IMR-90 (cell line): ENCODE data around the gene PDRG1. TPM values are rescaled to one million over a fixed set of nuclear protein-coding genes. Genes with fewer than 3 reads are reported as not detected.

ENCODE experiments used
- ATAC-seq: fragments of 200-7000 bp; cut with Tn5 transposase; 2 replicates; pipeline ENCODE4 v1.9.1; 2020; ENCODE audit warnings: low read depth, mild to moderate bottlenecking, moderate library complexity
- BruUV-seq: library from RNA; stranded (reverse); fragments of 400-500 nt; replicated peaks from 2 replicates; lab custom pipeline; 2021; lab: Mats Ljungman, UMichigan
- CTCF ChIA-PET: fragments of 300-600 bp; formaldehyde crosslinking; extraction: SDS; loops from one replicate; lab custom pipeline; 2021; ENCODE audit warnings: antibody characterized with exemption; lab: Yijun Ruan, JAX
- POLR2A ChIA-PET: fragments of 300-600 bp; sonication (Branson Sonifier 250); formaldehyde crosslinking; loops from one replicate; lab custom pipeline; 2022; ENCODE audit warnings: antibody characterized with exemption; ENCODE audit not compliant: unreplicated experiment; lab: Charles Lee
- DNase-seq: peaks from one replicate; pipeline ENCODE4 v3.0.0; 2013
- H2AFZ ChIP-seq: replicated peaks from 2 replicates; pipeline ENCODE3; 2013; ENCODE audit warnings: low read length, mild to moderate bottlenecking; ENCODE audit not compliant: poor library complexity
- H2AK5ac ChIP-seq: 2 replicates; pipeline ENCODE4 v1.6.1; 2013; ENCODE audit warnings: low read depth, low read length, inconsistent platforms
- H2AK9ac ChIP-seq: replicated peaks from 2 replicates; pipeline ENCODE3; 2013; ENCODE audit warnings: mild to moderate bottlenecking, low read depth, low read length, moderate library complexity; ENCODE audit not compliant: poor library complexity
- H2BK120ac ChIP-seq: 2 replicates; pipeline ENCODE4 v1.6.1; 2013; ENCODE audit warnings: low read depth, low read length, inconsistent platforms
- H2BK15ac ChIP-seq: 3 replicates; pipeline ENCODE4 v1.6.1; 2013; ENCODE audit warnings: low read depth, low read length, inconsistent platforms
- H2BK20ac ChIP-seq: 2 replicates; pipeline ENCODE4 v1.6.1; 2013; ENCODE audit warnings: low read depth, mild to moderate bottlenecking, inconsistent platforms, low read length, moderate library complexity
- H2BK5ac ChIP-seq: 2 replicates; pipeline ENCODE4 v1.6.1; 2013; ENCODE audit warnings: mild to moderate bottlenecking, low read depth, low read length, inconsistent platforms; ENCODE audit not compliant: poor library complexity, severe bottlenecking
- H3K14ac ChIP-seq: replicated peaks from 2 replicates; pipeline ENCODE4 v1.6.1; 2013; ENCODE audit warnings: low read depth, low read length, inconsistent platforms
- H3K18ac ChIP-seq: 2 replicates; pipeline ENCODE4 v1.6.1; 2013; ENCODE audit warnings: low read depth, low read length, control low read depth
- H3K23ac ChIP-seq: 2 replicates; pipeline ENCODE4 v1.6.1; 2013; ENCODE audit warnings: low read depth, low read length, inconsistent platforms
- H3K27ac ChIP-seq: 2 replicates; pipeline ENCODE4 v1.5.1; 2013; ENCODE audit warnings: mild to moderate bottlenecking, control low read depth, low read length; ENCODE audit not compliant: insufficient read depth
- H3K27me3 ChIP-seq: 2 replicates; pipeline ENCODE4 v1.6.1; 2013; ENCODE audit warnings: low read length; ENCODE audit not compliant: control insufficient read depth, insufficient read depth
- H3K36me3 ChIP-seq: 2 replicates; pipeline ENCODE4 v1.6.1; 2013; ENCODE audit warnings: low read length, mixed read lengths; ENCODE audit not compliant: control insufficient read depth, insufficient read depth
- H3K4ac ChIP-seq: 2 replicates; pipeline ENCODE4 v1.6.1; 2013; ENCODE audit warnings: low read depth, low read length, inconsistent platforms
- H3K4me1 ChIP-seq: 2 replicates; pipeline ENCODE4 v1.6.1; 2013; ENCODE audit warnings: low read length, mixed read lengths; ENCODE audit not compliant: control insufficient read depth, insufficient read depth
- H3K4me2 ChIP-seq: 2 replicates; pipeline ENCODE4 v1.6.1; 2013; ENCODE audit warnings: low read depth, mild to moderate bottlenecking, control low read depth, low read length, moderate library complexity
- H3K4me3 ChIP-seq: 2 replicates; pipeline ENCODE4 v1.5.1; 2013; ENCODE audit warnings: low read depth, mild to moderate bottlenecking, control low read depth, low read length, moderate library complexity; ENCODE audit not compliant: insufficient read depth
- H3K56ac ChIP-seq: 2 replicates; pipeline ENCODE4 v1.6.1; 2013; ENCODE audit warnings: low read length, inconsistent platforms; ENCODE audit not compliant: insufficient read depth; ENCODE audit errors: extremely low read depth
- H3K79me1 ChIP-seq, 2 experiments: 2 replicates each; pipeline ENCODE4 v1.6.1; 2013; ENCODE audit warnings: low read length in 2 of 2, inconsistent platforms in 1 of 2, low read depth in 1 of 2
- H3K9ac ChIP-seq: 2 replicates; pipeline ENCODE4 v1.6.1; 2013; ENCODE audit warnings: low read depth, low read length, control low read depth
- H3K9me1 ChIP-seq: 2 replicates; pipeline ENCODE4 v1.6.1; 2013; ENCODE audit warnings: low read length, inconsistent platforms; ENCODE audit not compliant: insufficient read depth
- H3K9me3 ChIP-seq: 2 replicates; pipeline ENCODE4 v1.6.1; 2013; ENCODE audit warnings: low read length; ENCODE audit not compliant: control insufficient read depth, insufficient read depth
- H4K20me1 ChIP-seq: 2 replicates; pipeline ENCODE4 v1.6.1; 2013; ENCODE audit warnings: low read length, inconsistent platforms; ENCODE audit not compliant: insufficient read depth
- H4K5ac ChIP-seq: 2 replicates; pipeline ENCODE4 v1.6.1; 2013; ENCODE audit warnings: mild to moderate bottlenecking, low read depth, low read length, control low read depth
- H4K8ac ChIP-seq, 2 experiments: 2 replicates each; pipeline ENCODE4 v1.6.1; 2013; ENCODE audit warnings: low read depth in 2 of 2, low read length in 2 of 2, control low read depth in 1 of 2, inconsistent platforms in 1 of 2
- H4K91ac ChIP-seq: 2 replicates; pipeline ENCODE4 v1.6.1; 2013; ENCODE audit warnings: low read depth, low read length, inconsistent platforms; ENCODE audit not compliant: insufficient read depth
- BHLHE40 ChIP-seq: fragments of 150-350 bp; IDR thresholded peaks from 2 replicates; pipeline ENCODE4 v1.6.1; 2016; ENCODE audit warnings: mild to moderate bottlenecking, low read depth, low read length
- CEBPB ChIP-seq: IDR thresholded peaks from 2 replicates; pipeline ENCODE4 v1.6.1; 2012; ENCODE audit warnings: low read depth, low read length, improper control_type of control experiment
- CHD1 ChIP-seq: IDR thresholded peaks from 2 replicates; pipeline ENCODE4 v1.6.1; 2012; ENCODE audit warnings: low read depth, low read length, improper control_type of control experiment
- FOS ChIP-seq: fragments of 150-350 bp; IDR thresholded peaks from 2 replicates; pipeline ENCODE4 v1.6.1; 2016; ENCODE audit warnings: low read depth, low read length
- MAFK ChIP-seq: IDR thresholded peaks from 2 replicates; pipeline ENCODE4 v1.6.1; 2012; ENCODE audit warnings: low read depth, low read length, improper control_type of control experiment
- MAZ ChIP-seq: IDR thresholded peaks from 2 replicates; pipeline ENCODE4 v1.6.1; 2012; ENCODE audit warnings: low read depth, mild to moderate bottlenecking, low read length, improper control_type of control experiment, moderate library complexity, borderline replicate concordance
- POLR2A ChIP-seq: IDR thresholded peaks from 2 replicates; pipeline ENCODE4 v1.6.1; 2012; ENCODE audit warnings: mild to moderate bottlenecking, low read depth, low read length
- RAD21 ChIP-seq: IDR thresholded peaks from 2 replicates; pipeline ENCODE4 v1.6.1; 2012; ENCODE audit warnings: low read length, improper control_type of control experiment
- RFX5 ChIP-seq: IDR thresholded peaks from 2 replicates; pipeline ENCODE4 v1.8.0; 2012; ENCODE audit warnings: low read depth, mild to moderate bottlenecking, low read length, moderate library complexity
- SMC3 ChIP-seq: fragments of 150-350 bp; IDR thresholded peaks from 2 replicates; pipeline ENCODE4 v1.6.1; 2016; ENCODE audit warnings: low read depth, mild to moderate bottlenecking, antibody characterized with exemption, low read length, moderate library complexity
- WGBS, 2 experiments: methylation state at CpG; one replicate each; pipeline versions ENCODE4 v1.1.5 to v1.1.7; 2013; ENCODE audit warnings: missing lambda C conversion rate in 2 of 2; ENCODE audit not compliant: insufficient read length in 1 of 2; ENCODE audit errors: extremely low coverage in 2 of 2; 5-methylcytosine and 5-hydroxymethylcytosine counted together
- dilution Hi-C: fragments of 300-500 bp; cut with HindIII; formaldehyde crosslinking; loops from one replicate; pipeline ENCODE4 v1.14.3; 2018; ENCODE audit warnings: low sequenced_read_pairs; ENCODE audit not compliant: unreplicated experiment
- in situ Hi-C: fragments of 300-500 bp; cut with MboI; formaldehyde crosslinking; loops from 3 replicates; pipeline ENCODE4 v1.14.3; 2019; ENCODE audit warnings: low sequenced_read_pairs, inconsistent platforms, mixed read lengths
- intact Hi-C: fragments of 100-400 bp; cut with micrococcal nuclease; formaldehyde crosslinking; loops from 2 replicates; pipeline ENCODE4 v1.10.0; 2022
- polyA plus RNA-seq, 3 experiments: library from polyadenylated mRNA; depleted of rRNA; stranded (reverse); fragments of >200 nt; gene quantifications; 2 replicates each; pipeline ENCODE4 v1.2.3, GENCODE V29; 2012; ENCODE audit warnings: low replicate concordance in 1 of 3
- total RNA-seq: library from RNA; depleted of rRNA; stranded (reverse); fragments of >200 nt; gene quantifications from 2 replicates; pipeline ENCODE4 v1.2.3, GENCODE V29; 2012
- TF ChIP-seq, protein P1 (sequence below): fragments of 150-350 bp; IDR thresholded peaks from 2 replicates; pipeline ENCODE4 v1.6.1; 2016; ENCODE audit warnings: low read depth, mild to moderate bottlenecking, low read length, moderate library complexity, borderline replicate concordance
- TF ChIP-seq, protein P2 (sequence below): conservative IDR thresholded peaks from 2 replicates; pipeline ENCODE4 v1.5.1; 2012; ENCODE audit warnings: mild to moderate bottlenecking, low read depth, low read length, improper control_type of control experiment
- TF ChIP-seq, protein P3 (sequence below): fragments of 150-350 bp; IDR thresholded peaks from 2 replicates; pipeline ENCODE4 v1.6.1; 2017; ENCODE audit warnings: mild to moderate bottlenecking, antibody characterized with exemption, low read length, low read depth

The PDRG1 gene
- total and polyA plus RNA-seq, 2 of the 4 experiments (the other 2 are of a cell fraction), result 5.0 to 15.7 TPM

DNA sequence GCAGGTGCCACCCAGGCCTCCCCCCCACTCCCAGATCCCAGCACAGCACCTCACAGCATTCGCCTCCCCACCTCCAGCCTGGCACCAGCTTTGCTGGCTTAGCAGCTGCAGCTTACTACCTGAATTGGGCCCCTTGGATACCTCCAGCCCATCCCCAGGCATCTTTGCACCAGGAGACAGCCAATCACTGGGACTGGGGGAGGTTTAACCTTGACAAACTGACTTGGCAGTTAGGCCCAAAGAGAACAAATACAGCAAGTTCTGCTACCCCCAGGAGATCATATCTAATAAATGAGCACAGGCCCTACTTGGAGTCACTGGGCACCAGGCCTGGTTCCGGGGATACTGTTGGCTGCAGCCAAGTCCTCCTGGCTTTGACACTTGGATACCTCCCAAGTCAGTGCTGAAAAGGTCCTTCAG is 8.8 kb downstream of the PDRG1 start:
- WGBS, 2 experiments, result no CpG with 5 or more reads among the region's 2 CpGs
- Histone ChIP-seq H4K5ac (no peak overlapping the region), H3K9me3 (peaks cover under 1% of the 10 kb centered on the region; the same call in 1 of the 2 replicates), H2AK9ac (no peak overlapping the region), H3K9ac (no peak overlapping the region), H3K36me3 (peaks cover 33% of the 10 kb centered on the region), H3K14ac (no peak overlapping the region), H3K79me1 (no peaks in the 10 kb centered on the region; a peak in 1 of 4 replicates), H2BK20ac (no peak overlapping the region), H3K18ac (no peak overlapping the region), H3K56ac (no peak overlapping the region), H3K4ac (no peak overlapping the region), H4K91ac (no peak overlapping the region), H3K27ac (no peak overlapping the region), H3K9me1 (no peaks in the 10 kb centered on the region), H2BK5ac (no peak overlapping the region), H3K27me3 (peaks cover 6% of the 10 kb centered on the region; the same call in 1 of the 2 replicates), H2BK120ac (no peak overlapping the region), H3K4me2 (no peak overlapping the region), H2BK15ac (no peak overlapping the region), H2AFZ (no peak overlapping the region), H2AK5ac (no peak overlapping the region), H3K4me3 (no peak overlapping the region), H3K23ac (no peak overlapping the region), H4K8ac (no peak overlapping the region), H3K4me1 (no peaks in the 10 kb centered on the region), H4K20me1 (no peaks in the 10 kb centered on the region)
- POLR2A ChIA-PET, result no interaction called here
- intact Hi-C loops (no loop called here), in situ Hi-C loops (no loop called here), dilution Hi-C loops (no loop called here)
- CTCF ChIA-PET, result no interaction called here
- DNase-seq, result no peak
- no TSS peak for BruUV-seq
- TF ChIP-seq RAD21, result no peak
- TF ChIP-seq, protein P1, sequence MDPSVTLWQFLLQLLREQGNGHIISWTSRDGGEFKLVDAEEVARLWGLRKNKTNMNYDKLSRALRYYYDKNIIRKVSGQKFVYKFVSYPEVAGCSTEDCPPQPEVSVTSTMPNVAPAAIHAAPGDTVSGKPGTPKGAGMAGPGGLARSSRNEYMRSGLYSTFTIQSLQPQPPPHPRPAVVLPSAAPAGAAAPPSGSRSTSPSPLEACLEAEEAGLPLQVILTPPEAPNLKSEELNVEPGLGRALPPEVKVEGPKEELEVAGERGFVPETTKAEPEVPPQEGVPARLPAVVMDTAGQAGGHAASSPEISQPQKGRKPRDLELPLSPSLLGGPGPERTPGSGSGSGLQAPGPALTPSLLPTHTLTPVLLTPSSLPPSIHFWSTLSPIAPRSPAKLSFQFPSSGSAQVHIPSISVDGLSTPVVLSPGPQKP, result no peak
- TF ChIP-seq, protein P2, sequence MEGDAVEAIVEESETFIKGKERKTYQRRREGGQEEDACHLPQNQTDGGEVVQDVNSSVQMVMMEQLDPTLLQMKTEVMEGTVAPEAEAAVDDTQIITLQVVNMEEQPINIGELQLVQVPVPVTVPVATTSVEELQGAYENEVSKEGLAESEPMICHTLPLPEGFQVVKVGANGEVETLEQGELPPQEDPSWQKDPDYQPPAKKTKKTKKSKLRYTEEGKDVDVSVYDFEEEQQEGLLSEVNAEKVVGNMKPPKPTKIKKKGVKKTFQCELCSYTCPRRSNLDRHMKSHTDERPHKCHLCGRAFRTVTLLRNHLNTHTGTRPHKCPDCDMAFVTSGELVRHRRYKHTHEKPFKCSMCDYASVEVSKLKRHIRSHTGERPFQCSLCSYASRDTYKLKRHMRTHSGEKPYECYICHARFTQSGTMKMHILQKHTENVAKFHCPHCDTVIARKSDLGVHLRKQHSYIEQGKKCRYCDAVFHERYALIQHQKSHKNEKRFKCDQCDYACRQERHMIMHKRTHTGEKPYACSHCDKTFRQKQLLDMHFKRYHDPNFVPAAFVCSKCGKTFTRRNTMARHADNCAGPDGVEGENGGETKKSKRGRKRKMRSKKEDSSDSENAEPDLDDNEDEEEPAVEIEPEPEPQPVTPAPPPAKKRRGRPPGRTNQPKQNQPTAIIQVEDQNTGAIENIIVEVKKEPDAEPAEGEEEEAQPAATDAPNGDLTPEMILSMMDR, result no peak
- no peak for TF ChIP-seq SMC3
- TF ChIP-seq, protein P3, sequence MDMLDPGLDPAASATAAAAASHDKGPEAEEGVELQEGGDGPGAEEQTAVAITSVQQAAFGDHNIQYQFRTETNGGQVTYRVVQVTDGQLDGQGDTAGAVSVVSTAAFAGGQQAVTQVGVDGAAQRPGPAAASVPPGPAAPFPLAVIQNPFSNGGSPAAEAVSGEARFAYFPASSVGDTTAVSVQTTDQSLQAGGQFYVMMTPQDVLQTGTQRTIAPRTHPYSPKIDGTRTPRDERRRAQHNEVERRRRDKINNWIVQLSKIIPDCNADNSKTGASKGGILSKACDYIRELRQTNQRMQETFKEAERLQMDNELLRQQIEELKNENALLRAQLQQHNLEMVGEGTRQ, result no peak
- TF ChIP-seq RFX5, result no peak
- TF ChIP-seq MAZ, result no peak
- no peak for TF ChIP-seq MAFK
- TF ChIP-seq CHD1, result no peak
- no peak for TF ChIP-seq BHLHE40
- no peak for TF ChIP-seq CEBPB
- no peak for TF ChIP-seq POLR2A
- no peak for TF ChIP-seq FOS
- ATAC-seq, result no peak
